Endothelial cell (in vitro differentiated cells): Measurements from ENCODE around the gene PCDHA8. TPM values are rescaled to one million over a fixed set of nuclear protein-coding genes. Genes with fewer than 3 reads are reported as not detected.
A peak's percentile ranks its signal among the peaks of the same experiment; 100 is the strongest.
"Not testable (repeated sequence)": the region's sequence is repeated elsewhere in the genome, so short reads cannot be mapped to it uniquely, and the experiment has no call there.

Experiments used
- DNase-seq: peaks from one replicate; pipeline ENCODE4 v3.0.0; 2021; ENCODE audit warnings: low spot score
- H3K27ac Mint-ChIP-seq: one replicate; pipeline ENCODE4 v1.8.0; 2021; ENCODE audit warnings: mixed read lengths, inconsistent platforms; ENCODE audit not compliant: unreplicated experiment
- H3K27me3 Mint-ChIP-seq: one replicate; pipeline ENCODE4 v1.8.0; 2021; ENCODE audit warnings: mild to moderate bottlenecking, moderate library complexity, mixed read lengths, inconsistent platforms; ENCODE audit not compliant: unreplicated experiment
- H3K36me3 Mint-ChIP-seq: one replicate; pipeline ENCODE4 v1.8.0; 2021; ENCODE audit warnings: mild to moderate bottlenecking, low read depth, mixed read lengths, inconsistent platforms; ENCODE audit not compliant: unreplicated experiment
- H3K4me1 Mint-ChIP-seq: one replicate; pipeline ENCODE4 v1.8.0; 2021; ENCODE audit warnings: mild to moderate bottlenecking, mixed read lengths, inconsistent platforms; ENCODE audit not compliant: unreplicated experiment
- H3K4me3 Mint-ChIP-seq: one replicate; pipeline ENCODE4 v1.8.0; 2021; ENCODE audit warnings: mild to moderate bottlenecking, mixed read lengths, inconsistent platforms; ENCODE audit not compliant: unreplicated experiment
- H3K9me3 Mint-ChIP-seq: one replicate; pipeline ENCODE4 v1.8.0; 2021; ENCODE audit warnings: mixed read lengths, inconsistent platforms; ENCODE audit not compliant: unreplicated experiment
- long read RNA-seq: library from polyadenylated mRNA; unstranded; transcript quantifications from one replicate; pipeline ENCODE4 v2.0.0, GENCODE V29; 2020; ENCODE audit not compliant: unreplicated experiment
- total RNA-seq: library from RNA; stranded (reverse); fragmentation: NEBNext Ultra II Directional; extraction: Animal tissue kit (Norgen Biotek cat#: 25700); gene quantifications from one replicate; pipeline ENCODE4 v1.2.1, GENCODE V29; 2021; ENCODE audit not compliant: unreplicated experiment
- TF ChIP-seq, protein P1 (sequence below): fragments of 200-600 bp; sonication (generic); IDR thresholded peaks from one replicate; pipeline ENCODE4 v1.5.0; 2021; ENCODE audit warnings: antibody characterized with exemption; ENCODE audit not compliant: unreplicated experiment

The PCDHA8 gene, protein sequence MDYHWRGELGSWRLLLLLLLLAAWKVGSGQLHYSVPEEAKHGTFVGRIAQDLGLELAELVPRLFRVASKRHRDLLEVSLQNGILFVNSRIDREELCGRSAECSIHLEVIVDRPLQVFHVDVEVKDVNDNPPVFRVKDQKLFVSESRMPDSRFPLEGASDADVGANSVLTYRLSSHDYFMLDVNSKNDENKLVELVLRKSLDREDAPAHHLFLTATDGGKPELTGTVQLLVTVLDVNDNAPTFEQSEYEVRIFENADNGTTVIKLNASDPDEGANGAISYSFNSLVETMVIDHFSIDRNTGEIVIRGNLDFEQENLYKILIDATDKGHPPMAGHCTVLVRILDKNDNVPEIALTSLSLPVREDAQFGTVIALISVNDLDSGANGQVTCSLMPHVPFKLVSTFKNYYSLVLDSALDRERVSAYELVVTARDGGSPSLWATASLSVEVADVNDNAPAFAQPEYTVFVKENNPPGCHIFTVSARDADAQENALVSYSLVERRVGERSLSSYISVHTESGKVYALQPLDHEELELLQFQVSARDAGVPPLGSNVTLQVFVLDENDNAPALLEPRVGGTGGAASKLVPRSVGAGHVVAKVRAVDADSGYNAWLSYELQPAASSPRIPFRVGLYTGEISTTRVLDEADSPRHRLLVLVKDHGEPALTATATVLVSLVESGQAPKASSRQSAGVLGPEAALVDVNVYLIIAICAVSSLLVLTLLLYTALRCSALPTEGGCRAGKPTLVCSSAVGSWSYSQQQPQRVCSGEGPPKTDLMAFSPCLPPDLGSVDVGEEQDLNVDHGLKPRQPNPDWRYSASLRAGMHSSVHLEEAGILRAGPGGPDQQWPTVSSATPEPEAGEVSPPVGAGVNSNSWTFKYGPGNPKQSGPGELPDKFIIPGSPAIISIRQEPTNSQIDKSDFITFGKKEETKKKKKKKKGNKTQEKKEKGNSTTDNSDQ
- 1.6 TPM for total RNA-seq
- long read RNA-seq, result 0 reads

DNA sequence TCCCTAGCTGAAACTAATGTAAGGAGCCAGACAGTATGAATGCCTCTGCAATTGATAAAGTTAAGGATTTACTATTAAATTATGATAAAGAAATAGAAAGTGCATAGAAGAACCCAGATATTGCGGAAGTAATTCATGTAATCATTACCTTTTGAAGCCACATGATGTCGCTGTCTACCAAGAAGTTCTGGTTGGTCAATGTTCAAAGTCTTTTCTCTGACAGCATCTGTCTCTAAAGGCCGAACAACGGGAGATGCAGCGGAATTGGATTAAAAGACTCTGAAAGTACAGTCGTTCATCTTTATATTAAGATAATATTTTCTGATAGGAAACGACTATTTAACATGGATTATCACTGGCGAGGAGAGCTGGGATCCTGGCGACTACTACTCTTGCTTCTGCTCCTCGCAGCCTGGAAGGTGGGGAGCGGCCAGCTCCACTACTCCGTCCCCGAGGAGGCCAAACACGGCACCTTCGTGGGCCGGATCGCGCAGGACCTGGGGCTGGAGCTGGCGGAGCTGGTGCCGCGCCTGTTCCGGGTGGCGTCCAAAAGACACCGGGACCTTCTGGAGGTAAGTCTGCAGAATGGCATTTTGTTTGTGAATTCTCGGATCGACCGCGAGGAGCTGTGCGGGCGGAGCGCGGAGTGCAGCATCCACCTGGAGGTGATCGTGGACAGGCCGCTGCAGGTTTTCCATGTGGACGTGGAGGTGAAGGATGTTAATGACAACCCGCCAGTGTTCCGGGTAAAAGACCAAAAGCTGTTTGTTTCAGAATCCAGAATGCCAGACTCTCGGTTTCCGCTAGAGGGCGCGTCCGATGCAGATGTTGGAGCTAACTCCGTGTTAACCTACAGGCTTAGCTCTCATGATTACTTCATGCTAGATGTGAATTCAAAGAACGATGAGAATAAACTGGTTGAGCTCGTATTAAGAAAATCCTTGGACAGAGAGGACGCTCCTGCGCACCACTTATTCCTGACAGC is at the start of gene PCDHA8:
PCDHA8 (plus strand) TSS at position 210 of the 985 bp plus-strand sequence; CDS start at position 345, 135 bp downstream.
- TF ChIP-seq, protein P1, sequence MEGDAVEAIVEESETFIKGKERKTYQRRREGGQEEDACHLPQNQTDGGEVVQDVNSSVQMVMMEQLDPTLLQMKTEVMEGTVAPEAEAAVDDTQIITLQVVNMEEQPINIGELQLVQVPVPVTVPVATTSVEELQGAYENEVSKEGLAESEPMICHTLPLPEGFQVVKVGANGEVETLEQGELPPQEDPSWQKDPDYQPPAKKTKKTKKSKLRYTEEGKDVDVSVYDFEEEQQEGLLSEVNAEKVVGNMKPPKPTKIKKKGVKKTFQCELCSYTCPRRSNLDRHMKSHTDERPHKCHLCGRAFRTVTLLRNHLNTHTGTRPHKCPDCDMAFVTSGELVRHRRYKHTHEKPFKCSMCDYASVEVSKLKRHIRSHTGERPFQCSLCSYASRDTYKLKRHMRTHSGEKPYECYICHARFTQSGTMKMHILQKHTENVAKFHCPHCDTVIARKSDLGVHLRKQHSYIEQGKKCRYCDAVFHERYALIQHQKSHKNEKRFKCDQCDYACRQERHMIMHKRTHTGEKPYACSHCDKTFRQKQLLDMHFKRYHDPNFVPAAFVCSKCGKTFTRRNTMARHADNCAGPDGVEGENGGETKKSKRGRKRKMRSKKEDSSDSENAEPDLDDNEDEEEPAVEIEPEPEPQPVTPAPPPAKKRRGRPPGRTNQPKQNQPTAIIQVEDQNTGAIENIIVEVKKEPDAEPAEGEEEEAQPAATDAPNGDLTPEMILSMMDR, result peak; percentile 67
- DNase-seq, result peak; percentile 58
- Mint-ChIP-seq H3K4me1 (no peaks in the 10 kb centered on the region), H3K27me3 (peaks cover 3% of the 10 kb centered on the region), H3K9me3 (no peaks in the 10 kb centered on the region), H3K4me3 (peak within 1 kb of the TSS; percentile 59), H3K27ac (no peak within 1 kb of the TSS), H3K36me3 (peaks cover 10% of the 10 kb centered on the region)

DNA sequence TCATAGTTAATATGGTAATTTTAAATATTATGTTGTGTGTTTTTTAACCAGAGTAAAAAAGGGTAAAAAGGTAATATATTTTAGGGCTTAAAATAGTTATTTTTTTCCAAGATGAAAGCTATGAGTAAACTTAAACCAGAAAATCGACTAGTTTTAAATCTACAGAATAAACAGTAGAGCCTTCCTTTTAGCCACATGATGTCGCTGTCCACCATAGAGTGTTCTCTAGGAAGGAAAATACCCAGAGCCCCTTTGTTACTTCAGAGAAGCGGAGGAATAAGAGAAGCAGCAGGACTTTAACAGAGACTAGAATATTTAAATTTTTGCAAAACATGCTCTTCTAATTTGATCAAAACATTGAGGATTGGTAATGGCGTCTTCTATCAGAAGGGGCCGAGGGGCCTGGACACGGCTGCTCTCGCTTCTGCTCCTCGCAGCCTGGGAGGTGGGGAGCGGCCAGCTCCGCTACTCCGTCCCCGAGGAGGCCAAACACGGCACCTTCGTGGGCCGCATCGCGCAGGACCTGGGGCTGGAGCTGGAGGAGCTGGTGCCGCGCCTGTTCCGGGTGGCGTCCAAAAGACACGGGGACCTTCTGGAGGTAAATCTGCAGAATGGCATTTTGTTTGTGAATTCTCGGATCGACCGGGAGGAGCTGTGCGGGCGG is 46.3 kb upstream of the PCDHA8 start, which contains the start of gene PCDHA2:
PCDHA2 (plus strand) TSS at position 258 of the 664 bp plus-strand sequence.
- Mint-ChIP-seq H3K4me1 (no peaks in the 10 kb centered on the region), H3K27ac (peak within 1 kb of the TSS; percentile 26)

DNA sequence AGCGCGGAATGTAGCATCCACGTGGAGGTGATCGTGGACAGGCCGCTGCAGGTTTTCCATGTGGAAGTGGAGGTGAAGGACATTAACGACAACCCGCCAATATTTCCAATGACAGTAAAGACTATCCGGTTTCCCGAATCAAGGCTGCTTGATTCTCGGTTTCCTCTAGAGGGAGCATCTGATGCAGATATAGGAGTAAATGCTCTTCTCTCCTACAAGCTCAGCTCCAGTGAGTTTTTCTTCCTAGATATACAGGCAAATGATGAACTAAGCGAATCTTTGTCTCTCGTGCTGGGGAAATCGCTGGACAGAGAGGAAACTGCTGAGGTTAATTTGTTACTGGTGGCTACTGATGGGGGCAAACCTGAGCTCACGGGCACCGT is 45.7 kb upstream of the PCDHA8 start:
- H3K9me3 Mint-ChIP-seq, result no peaks in the 10 kb centered on the region
- H3K4me1 Mint-ChIP-seq, result no peaks in the 10 kb centered on the region
- H3K27me3 Mint-ChIP-seq, result no peaks in the 10 kb centered on the region
- no peak overlapping the region for H3K27ac Mint-ChIP-seq
- TF ChIP-seq, protein P1, result peak; percentile 62
- peaks cover 13% of the 10 kb centered on the region for H3K36me3 Mint-ChIP-seq
- peak; percentile 35 for DNase-seq
- H3K4me3 Mint-ChIP-seq, result peak overlapping the region; percentile 91

More for the DNA sequence above, 46.3 kb upstream of the PCDHA8 start, which contains the start of gene PCDHA2:
- H3K27me3 Mint-ChIP-seq, result no peaks in the 10 kb centered on the region
- peaks cover 13% of the 10 kb centered on the region for H3K36me3 Mint-ChIP-seq
- TF ChIP-seq, protein P1, result no peak
- no peaks in the 10 kb centered on the region for H3K9me3 Mint-ChIP-seq
- no peak for DNase-seq
- peak within 1 kb of the TSS; percentile 91 for H3K4me3 Mint-ChIP-seq

DNA sequence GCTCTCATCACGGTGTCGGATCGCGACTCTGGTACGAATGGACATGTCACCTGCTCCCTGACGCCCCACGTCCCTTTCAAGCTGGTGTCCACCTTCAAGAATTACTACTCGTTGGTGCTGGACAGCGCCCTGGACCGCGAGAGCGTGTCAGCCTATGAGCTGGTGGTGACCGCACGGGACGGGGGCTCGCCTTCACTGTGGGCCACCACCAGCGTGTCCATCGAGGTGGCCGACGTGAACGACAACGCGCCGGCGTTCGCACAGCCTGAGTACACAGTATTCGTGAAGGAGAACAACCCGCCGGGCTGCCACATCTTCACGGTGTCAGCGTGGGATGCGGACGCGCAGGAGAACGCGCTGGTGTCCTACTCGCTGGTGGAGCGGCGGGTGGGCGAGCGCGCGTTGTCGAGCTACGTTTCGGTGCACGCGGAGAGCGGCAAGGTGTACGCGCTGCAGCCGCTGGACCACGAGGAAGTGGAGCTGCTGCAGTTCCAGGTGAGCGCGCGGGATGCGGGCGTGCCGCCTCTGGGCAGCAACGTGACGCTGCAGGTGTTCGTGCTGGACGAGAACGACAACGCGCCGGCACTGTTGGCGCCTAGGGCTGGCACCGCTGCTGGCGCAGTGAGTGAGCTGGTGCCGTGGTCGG is 44.8 kb upstream of the PCDHA8 start:
- H3K4me3 Mint-ChIP-seq, H3K4me1 Mint-ChIP-seq, H3K27ac Mint-ChIP-seq, H3K27me3 Mint-ChIP-seq, DNase-seq, H3K9me3 Mint-ChIP-seq: not testable (repeated sequence)
- peaks cover 17% of the 10 kb centered on the region for H3K36me3 Mint-ChIP-seq
